HepG2 (cell line): ENCODE measurements around the gene CHMP5.

Experiments
- CREB1 ChIP-seq, 2 experiments: fragments of 450-650 bp in 1 of 2; IDR thresholded peaks; 2 replicates each; pipeline ENCODE4 v1.6.1; 2016 to 2017; ENCODE audit warnings: control low read depth in 1 of 2, mild to moderate bottlenecking in 1 of 2, missing compliant biosample characterization in 1 of 2, missing genetic modification characterization in 1 of 2
- FOXM1 ChIP-seq: sonication (generic); formaldehyde crosslinking; IDR thresholded peaks from 2 replicates; pipeline ENCODE4 v1.5.0; 2020; ENCODE audit warnings: missing genetic modification reagents
- FOXP1 ChIP-seq, 2 experiments: fragments of 450-650 bp in 1 of 2; IDR thresholded peaks; 2 replicates each; pipeline ENCODE4 v1.6.1; 2017 to 2018; ENCODE audit warnings: antibody characterized with exemption in 1 of 2
- POLR2AphosphoS5 ChIP-seq: IDR thresholded peaks from 2 replicates; pipeline ENCODE4 v1.6.1; 2012; ENCODE audit warnings: low read depth, low read length
- TF ChIP-seq, protein P1 (sequence below): sonication (generic); formaldehyde crosslinking; IDR thresholded peaks from 2 replicates; pipeline ENCODE4 v1.5.0; 2020; ENCODE audit warnings: mild to moderate bottlenecking, missing genetic modification reagents, moderate library complexity

DNA sequence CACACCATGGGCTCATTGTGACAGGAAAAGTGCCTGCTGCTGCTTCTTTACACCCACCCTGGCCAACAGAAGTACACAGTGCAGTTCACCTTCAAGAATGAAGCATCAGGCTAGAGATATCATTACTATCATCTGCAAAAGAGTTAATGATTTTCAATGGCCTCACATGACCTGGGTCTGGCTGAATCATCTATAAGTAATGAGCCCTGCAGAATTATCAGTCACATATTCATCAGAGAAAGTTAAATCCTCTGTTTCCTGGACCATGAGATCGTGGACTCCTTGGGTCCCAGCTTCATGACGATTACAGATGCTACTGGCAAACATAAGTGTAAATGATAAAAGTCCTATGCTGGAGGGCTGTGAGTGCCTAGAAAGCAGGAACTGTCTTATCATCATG lies 8.6 kb upstream of the CHMP5 start:
- no peak for TF ChIP-seq POLR2AphosphoS5
- no peak for TF ChIP-seq FOXP1 (IDR thresholded peaks at IDR 0.05)
- TF ChIP-seq FOXP1 (CRISPR knock-in tag; IDR thresholded peaks at IDR 0.05): no peak
- TF ChIP-seq, protein P1, sequence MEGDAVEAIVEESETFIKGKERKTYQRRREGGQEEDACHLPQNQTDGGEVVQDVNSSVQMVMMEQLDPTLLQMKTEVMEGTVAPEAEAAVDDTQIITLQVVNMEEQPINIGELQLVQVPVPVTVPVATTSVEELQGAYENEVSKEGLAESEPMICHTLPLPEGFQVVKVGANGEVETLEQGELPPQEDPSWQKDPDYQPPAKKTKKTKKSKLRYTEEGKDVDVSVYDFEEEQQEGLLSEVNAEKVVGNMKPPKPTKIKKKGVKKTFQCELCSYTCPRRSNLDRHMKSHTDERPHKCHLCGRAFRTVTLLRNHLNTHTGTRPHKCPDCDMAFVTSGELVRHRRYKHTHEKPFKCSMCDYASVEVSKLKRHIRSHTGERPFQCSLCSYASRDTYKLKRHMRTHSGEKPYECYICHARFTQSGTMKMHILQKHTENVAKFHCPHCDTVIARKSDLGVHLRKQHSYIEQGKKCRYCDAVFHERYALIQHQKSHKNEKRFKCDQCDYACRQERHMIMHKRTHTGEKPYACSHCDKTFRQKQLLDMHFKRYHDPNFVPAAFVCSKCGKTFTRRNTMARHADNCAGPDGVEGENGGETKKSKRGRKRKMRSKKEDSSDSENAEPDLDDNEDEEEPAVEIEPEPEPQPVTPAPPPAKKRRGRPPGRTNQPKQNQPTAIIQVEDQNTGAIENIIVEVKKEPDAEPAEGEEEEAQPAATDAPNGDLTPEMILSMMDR: no peak
- TF ChIP-seq FOXM1 (CRISPR knock-in tag): no peak
- TF ChIP-seq CREB1 (IDR thresholded peaks at IDR 0.05): no peak
- TF ChIP-seq CREB1 (CRISPR knock-in tag; IDR thresholded peaks at IDR 0.05): no peak
